ENCODE measurements around the gene KRTAP21-3.

DNA sequence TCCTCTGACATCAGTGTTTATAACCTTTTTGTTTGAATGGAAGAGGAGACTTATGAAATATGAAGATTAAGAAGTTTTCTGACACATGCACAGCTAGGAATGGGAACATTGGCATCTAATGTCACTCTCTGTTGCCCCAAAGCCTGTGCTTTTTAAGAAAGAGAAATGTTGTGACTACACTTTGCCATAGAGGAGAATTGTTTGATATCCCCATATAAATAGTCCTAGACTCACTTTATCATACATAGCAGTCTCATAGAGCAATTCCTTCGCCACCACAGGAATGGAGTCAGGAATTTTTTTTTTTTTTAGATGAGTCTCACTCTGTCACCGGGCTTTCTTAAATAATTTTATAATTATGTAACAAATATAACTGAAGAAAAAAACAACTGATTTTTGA lies 1.5 kb downstream of the KRTAP21-3 start:
- TF ChIP-seq GATA2 (IDR thresholded peaks at IDR 0.05; ENCODE audit: low read depth, low read length) (no peak), GATA3 (IDR thresholded peaks at IDR 0.05; ENCODE audit: low read depth, low read length) (no peak)

Measured in SH-SY5Y (cell line).